ENCODE data around the gene KLC1. TPM values are rescaled to one million over a fixed set of nuclear protein-coding genes. Genes with fewer than 3 reads are reported as not detected.

Gene KLC1
- total and polyA plus RNA-seq, 2 of the 13 experiments (the other 11 are each of a cell fraction or from before 2014, with no cell fraction given), result 53.2 to 63.5 TPM

DNA sequence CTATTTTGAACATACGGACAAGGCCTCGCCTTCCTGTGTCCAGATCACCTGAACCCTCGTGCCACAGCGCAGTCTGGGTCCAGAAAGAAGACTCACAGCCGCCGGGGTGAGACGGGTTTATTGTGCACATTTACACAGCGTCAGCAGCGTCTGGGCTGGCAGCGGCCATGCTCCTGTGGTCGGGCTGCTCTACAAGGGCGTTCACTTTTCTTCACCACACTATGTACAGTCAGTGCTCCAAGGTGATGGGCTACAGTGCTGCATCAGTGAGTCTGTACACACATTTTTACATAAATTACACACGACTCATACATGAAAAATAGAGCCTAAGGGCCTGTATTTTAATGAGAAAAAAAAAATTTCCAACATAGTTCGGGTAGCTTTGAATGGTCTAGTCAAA lies 104.6 kb downstream of the KLC1 start (continued):
- TF ChIP-seq, protein P1, sequence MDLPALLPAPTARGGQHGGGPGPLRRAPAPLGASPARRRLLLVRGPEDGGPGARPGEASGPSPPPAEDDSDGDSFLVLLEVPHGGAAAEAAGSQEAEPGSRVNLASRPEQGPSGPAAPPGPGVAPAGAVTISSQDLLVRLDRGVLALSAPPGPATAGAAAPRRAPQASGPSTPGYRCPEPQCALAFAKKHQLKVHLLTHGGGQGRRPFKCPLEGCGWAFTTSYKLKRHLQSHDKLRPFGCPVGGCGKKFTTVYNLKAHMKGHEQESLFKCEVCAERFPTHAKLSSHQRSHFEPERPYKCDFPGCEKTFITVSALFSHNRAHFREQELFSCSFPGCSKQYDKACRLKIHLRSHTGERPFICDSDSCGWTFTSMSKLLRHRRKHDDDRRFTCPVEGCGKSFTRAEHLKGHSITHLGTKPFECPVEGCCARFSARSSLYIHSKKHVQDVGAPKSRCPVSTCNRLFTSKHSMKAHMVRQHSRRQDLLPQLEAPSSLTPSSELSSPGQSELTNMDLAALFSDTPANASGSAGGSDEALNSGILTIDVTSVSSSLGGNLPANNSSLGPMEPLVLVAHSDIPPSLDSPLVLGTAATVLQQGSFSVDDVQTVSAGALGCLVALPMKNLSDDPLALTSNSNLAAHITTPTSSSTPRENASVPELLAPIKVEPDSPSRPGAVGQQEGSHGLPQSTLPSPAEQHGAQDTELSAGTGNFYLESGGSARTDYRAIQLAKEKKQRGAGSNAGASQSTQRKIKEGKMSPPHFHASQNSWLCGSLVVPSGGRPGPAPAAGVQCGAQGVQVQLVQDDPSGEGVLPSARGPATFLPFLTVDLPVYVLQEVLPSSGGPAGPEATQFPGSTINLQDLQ (CRISPR knock-in tag; IDR thresholded peaks at IDR 0.05), result no peak
- TF ChIP-seq, protein P2, sequence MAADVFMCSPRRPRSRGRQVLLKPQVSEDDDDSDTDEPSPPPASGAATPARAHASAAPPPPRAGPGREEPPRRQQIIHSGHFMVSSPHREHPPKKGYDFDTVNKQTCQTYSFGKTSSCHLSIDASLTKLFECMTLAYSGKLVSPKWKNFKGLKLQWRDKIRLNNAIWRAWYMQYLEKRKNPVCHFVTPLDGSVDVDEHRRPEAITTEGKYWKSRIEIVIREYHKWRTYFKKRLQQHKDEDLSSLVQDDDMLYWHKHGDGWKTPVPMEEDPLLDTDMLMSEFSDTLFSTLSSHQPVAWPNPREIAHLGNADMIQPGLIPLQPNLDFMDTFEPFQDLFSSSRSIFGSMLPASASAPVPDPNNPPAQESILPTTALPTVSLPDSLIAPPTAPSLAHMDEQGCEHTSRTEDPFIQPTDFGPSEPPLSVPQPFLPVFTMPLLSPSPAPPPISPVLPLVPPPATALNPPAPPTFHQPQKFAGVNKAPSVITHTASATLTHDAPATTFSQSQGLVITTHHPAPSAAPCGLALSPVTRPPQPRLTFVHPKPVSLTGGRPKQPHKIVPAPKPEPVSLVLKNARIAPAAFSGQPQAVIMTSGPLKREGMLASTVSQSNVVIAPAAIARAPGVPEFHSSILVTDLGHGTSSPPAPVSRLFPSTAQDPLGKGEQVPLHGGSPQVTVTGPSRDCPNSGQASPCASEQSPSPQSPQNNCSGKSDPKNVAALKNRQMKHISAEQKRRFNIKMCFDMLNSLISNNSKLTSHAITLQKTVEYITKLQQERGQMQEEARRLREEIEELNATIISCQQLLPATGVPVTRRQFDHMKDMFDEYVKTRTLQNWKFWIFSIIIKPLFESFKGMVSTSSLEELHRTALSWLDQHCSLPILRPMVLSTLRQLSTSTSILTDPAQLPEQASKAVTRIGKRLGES (CRISPR knock-in tag; IDR thresholded peaks at IDR 0.05; ENCODE audit: borderline replicate concordance), result no peak
- TF ChIP-seq PHF5A (CRISPR knock-in tag; IDR thresholded peaks at IDR 0.05; ENCODE audit: low read depth, unreplicated experiment), result no peak

DNA sequence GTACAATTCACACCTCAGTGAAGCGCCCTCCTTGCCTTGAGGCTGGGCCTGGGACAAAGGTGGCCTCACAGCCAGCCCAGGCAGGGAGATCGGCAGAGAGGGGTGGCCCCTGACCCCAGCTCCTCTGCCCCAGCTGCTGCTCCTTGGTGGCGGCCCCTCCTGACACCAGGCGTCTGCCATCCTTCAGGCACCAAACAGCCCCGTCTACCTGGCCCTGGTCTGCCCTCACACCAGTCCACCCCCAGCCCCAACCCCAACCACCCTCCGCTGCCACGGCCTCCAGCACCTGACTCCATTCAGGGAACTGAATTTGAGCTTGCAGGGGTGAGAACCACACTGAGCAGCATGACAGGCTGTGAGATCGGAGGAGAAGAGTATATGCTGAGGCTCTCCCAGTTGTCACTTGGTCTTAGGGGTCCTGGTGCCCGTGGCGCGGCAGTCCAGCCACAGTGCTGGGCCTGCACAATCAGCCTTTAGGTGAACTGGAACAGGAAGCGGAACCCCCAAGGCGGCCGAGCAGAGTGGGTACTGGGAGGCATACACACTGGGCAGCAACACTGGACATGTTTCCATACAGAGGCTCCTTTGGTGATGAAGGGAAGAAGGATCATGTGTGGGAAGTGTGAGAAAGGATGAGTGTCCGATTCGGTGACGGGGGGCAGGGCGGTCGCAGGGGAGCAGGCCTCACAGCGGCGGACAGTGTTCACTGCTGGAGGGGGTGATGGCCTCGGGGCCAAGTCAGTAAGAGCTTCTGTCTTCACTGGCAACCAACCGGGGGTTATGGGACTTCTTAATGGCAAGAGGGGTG lies 105.3 kb downstream of the KLC1 start:
- 0 out of 2 replicates have a peak, but pooled peaks cover 10% of the 10 kb centered on the region for H3K4me1 ChIP-seq (ENCODE audit: insufficient read depth, low read length)
- H3K4me3 ChIP-seq (replicated peaks in 1 of 3; ENCODE audit: insufficient read depth in 1 of 3, low read depth in 2 of 3, low read length in 3 of 3), result no peak overlapping the region
- DNase-seq (ENCODE audit: low spot score), result no peak
- 97% methylated on average over 23 of the region's 23 CpGs for WGBS (ENCODE audit: low lambda C conversion rate)
- no peak overlapping the region for H2AFZ ChIP-seq (ENCODE audit: low read length)
- in situ Hi-C loops (cut with HindIII; ENCODE audit: extremely low pct_ligation_motif_present, low pct_unique_long_range_greater_than_20kb), result no loop called here
- intact Hi-C loops (cut with micrococcal nuclease; ENCODE audit: unreplicated experiment), result no loop called here
- no peaks in the 10 kb centered on the region for H3K9me3 ChIP-seq (ENCODE audit: low read length)
- H3K27ac ChIP-seq (ENCODE audit: extremely low read length, insufficient read depth, low read length), result no peak overlapping the region
- TF ChIP-seq ATRX (CRISPR knock-in tag; IDR thresholded peaks at IDR 0.05; ENCODE audit: borderline replicate concordance) (no peak), ZNF3 (CRISPR knock-in tag; IDR thresholded peaks at IDR 0.05) (no peak), PRMT3 (CRISPR knock-in tag; IDR thresholded peaks at IDR 0.05; ENCODE audit: borderline replicate concordance, low read depth) (no peak), POGZ (CRISPR knock-in tag; IDR thresholded peaks at IDR 0.05) (no peak), ZNF17 (CRISPR knock-in tag; IDR thresholded peaks at IDR 0.05) (no peak), AGO2 (optimal IDR thresholded peaks at IDR 0.05; ENCODE audit: low read depth, low read length) (peak; percentile 66)
- TF ChIP-seq, protein P3, sequence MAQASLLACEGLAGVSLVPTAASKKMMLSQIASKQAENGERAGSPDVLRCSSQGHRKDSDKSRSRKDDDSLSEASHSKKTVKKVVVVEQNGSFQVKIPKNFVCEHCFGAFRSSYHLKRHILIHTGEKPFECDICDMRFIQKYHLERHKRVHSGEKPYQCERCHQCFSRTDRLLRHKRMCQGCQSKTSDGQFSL (CRISPR knock-in tag; IDR thresholded peaks at IDR 0.05), result no peak
- TF ChIP-seq, protein P4, sequence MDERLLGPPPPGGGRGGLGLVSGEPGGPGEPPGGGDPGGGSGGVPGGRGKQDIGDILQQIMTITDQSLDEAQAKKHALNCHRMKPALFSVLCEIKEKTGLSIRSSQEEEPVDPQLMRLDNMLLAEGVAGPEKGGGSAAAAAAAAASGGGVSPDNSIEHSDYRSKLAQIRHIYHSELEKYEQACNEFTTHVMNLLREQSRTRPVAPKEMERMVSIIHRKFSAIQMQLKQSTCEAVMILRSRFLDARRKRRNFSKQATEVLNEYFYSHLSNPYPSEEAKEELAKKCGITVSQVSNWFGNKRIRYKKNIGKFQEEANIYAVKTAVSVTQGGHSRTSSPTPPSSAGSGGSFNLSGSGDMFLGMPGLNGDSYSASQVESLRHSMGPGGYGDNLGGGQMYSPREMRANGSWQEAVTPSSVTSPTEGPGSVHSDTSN (CRISPR knock-in tag; IDR thresholded peaks at IDR 0.05), result no peak
- CTCF ChIA-PET (ENCODE audit: low intra/inter-chr PET ratio, low total read pairs), result no interaction called here
- BruUV-seq (replicated peaks), result no TSS peak
- H4K20me1 ChIP-seq (ENCODE audit: insufficient read depth, low read length), result no peaks in the 10 kb centered on the region
- peaks cover 15 to 33% of the 10 kb centered on the region in 2 experiments; a peak in 4 of 5 replicates for H3K36me3 ChIP-seq (replicated peaks in 1 of 2; ENCODE audit: control insufficient read depth in 1 of 2, insufficient read depth in 2 of 2, low read length in 2 of 2)
- H3K4me2 ChIP-seq (ENCODE audit: low read depth, low read length), result no peak overlapping the region
- POLR2A ChIA-PET, result interaction anchor here (1.6 kb wide), 1 partner anchor 19 kb away, joined by 3 read pairs; the partner anchor contains the start of genes XRCC3 and ZFYVE21
- no peaks in the 10 kb centered on the region for H3K27me3 ChIP-seq (ENCODE audit: control insufficient read depth in 1 of 2, insufficient read depth in 2 of 2, low read length in 2 of 2)
- ATAC-seq, result no peak
- FAIRE-seq, result no peak
- no peaks in the 10 kb centered on the region for H3K79me2 ChIP-seq (ENCODE audit: insufficient read depth, low read length)
- no peak overlapping the region for H3K9ac ChIP-seq (ENCODE audit: insufficient read depth, low read depth, low read length)

Data from HepG2 (cell line).